NCI-H2107 treated with DMSO at 0.1 percent for 48 hours (cell line): ENCODE results near the gene CAPN3.
"Not testable (repeated sequence)": the region's sequence is repeated elsewhere in the genome, so short reads cannot be mapped to it uniquely, and the experiment has no call there.

Experiments used
- DNase-seq: peaks from one replicate; lab custom pipeline; 2025; ENCODE audit not compliant: unreplicated experiment; lab: John Stamatoyannopoulos, UW

Gene CAPN3

GRCh38 chr15:42359249-42359648 lies at the start of gene CAPN3:
TSS of gene CAPN3 (plus strand) at chr15:42359501. CDS start at chr15:42359806, 305 bp downstream.
- no peak for DNase-seq

GRCh38 chr15:42313463-42313862 lies 45.8 kb upstream of the CAPN3 start:
- DNase-seq = no peak

- DNase-seq = no peak
Measured at GRCh38 chr15:42314818-42315217, 44.5 kb upstream of the CAPN3 start.

DNA sequence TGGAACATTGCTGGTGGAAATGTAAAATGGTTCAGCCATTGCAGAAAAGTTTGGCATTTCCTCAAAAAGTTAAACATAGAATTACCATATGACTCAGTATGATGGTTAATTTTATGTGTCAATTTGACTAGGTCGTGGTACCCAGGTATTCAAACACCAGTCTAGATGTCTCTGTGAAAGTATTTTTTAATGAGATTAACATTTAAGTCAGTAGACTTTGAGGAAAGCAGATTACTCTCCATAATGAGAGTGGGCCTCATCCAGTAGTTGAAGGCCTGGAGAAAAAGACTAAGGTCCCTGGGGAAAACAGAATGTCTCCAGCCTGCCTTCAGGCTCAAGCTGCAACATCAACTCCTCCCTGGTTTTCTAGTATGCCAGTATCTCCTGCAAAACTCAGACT lies 43.8 kb upstream of the CAPN3 start:
- DNase-seq = no peak

- not testable (repeated sequence) for DNase-seq
Measured at GRCh38 chr15:42316282-42316805, 43.0 kb upstream of the CAPN3 start.

- no peak for DNase-seq
Measured at GRCh38 chr15:42319206-42319605, 40.1 kb upstream of the CAPN3 start.

- no peak for DNase-seq
Measured at GRCh38 chr15:42324308-42324707, 35.0 kb upstream of the CAPN3 start.

DNA sequence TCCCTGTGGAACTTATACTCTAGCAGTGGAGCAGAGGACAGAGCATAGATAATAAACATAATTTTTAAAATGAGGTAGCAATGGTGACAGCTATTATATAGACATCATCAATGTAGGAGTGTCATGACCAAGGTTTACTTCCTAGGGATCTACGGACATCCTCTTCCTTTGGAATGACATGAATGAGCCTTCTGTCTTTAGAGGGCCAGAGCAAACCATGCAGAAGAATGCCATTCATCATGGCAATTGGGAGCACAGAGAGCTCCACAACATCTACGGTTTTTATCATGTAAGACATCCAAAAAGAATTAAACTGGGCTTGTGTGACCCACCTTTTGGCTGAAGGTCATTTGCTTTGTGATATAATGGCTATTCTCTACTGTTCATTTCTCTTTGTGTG lies 30.1 kb upstream of the CAPN3 start:
- no peak for DNase-seq

- DNase-seq = no peak
Measured at GRCh38 chr15:42329992-42330391, 29.3 kb upstream of the CAPN3 start.

- DNase-seq = no peak
Measured at GRCh38 chr15:42331235-42331634, 28.1 kb upstream of the CAPN3 start.

- DNase-seq = no peak
Measured at GRCh38 chr15:42332331-42332730, 27.0 kb upstream of the CAPN3 start.

DNA sequence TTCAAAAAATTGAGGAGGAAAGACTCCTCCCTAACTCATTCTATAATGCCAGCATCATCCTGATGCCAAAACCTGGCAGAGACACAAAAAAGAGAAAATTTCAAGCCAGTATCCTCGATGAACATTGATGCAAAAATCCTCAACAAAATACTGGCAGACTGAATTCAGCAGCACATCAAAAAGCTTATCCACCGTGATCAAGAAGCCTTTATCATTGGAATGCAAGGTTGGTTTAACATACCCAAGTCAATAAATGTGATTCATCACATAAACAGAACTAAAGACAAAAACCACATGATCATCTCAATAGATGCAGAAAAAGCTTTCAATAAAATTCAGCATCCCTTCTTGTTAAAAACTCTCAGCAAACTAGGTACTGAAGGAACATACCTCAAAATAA lies 24.2 kb upstream of the CAPN3 start:
- no peak for DNase-seq

GRCh38 chr15:42336650-42337049 lies 22.7 kb upstream of the CAPN3 start:
- DNase-seq = not testable (repeated sequence)

- not testable (repeated sequence) for DNase-seq
Measured at GRCh38 chr15:42337104-42337503, 22.2 kb upstream of the CAPN3 start.

DNA sequence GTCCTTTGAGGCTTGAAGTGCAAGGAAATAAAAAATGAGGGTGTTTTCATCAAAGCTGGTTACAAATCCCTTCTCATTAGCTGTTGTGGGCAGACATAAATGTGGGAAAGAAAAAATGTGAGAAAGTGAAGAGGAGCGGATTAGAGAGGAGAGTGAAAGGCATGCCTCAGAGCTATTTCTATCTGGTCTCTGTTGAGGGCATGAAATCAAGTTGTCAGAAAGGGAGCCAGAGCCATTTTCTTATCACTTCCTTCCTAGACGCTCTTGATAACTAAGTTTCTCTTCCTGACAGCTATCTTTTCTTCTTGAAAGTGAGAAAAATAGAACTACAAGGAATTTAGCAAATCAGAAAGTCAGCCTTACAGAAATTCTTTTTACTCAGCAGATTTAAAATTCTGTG lies 20.8 kb upstream of the CAPN3 start:
- DNase-seq = no peak

DNA sequence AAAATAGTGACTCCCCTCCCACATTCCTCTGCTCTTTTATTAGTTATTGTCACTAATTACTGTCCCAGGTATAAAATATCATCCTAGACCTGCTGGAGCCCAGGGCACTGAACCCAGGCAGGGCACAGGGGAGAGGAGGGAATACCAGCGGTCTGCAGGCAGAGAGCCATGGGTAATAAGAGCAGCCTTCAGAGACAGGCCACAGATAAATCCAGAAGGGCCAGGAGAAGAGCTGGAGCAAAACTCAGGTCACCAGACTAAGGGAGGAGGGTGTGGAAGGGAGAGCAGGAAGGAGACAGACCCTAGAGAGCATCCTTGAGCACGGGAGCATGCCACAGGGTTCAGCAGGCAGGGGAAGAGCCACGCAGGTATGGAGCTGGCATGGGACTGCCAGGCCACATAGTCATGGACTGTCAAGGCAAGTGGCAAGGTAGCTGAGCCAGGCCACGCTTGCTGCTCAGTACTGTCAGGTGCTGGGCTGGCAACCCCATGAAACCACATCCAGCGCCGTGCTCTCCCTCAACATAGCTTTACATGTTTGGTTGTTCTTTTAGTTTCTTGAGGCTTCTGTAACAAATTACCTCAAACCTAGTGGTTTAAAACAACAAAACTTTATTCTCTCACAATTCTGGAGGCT lies 15.6 kb upstream of the CAPN3 start:
- no peak for DNase-seq

- DNase-seq = no peak
Measured at GRCh38 chr15:42344763-42345162, 14.5 kb upstream of the CAPN3 start.

GRCh38 chr15:42345504-42345903 lies 13.8 kb upstream of the CAPN3 start:
- no peak for DNase-seq

DNA sequence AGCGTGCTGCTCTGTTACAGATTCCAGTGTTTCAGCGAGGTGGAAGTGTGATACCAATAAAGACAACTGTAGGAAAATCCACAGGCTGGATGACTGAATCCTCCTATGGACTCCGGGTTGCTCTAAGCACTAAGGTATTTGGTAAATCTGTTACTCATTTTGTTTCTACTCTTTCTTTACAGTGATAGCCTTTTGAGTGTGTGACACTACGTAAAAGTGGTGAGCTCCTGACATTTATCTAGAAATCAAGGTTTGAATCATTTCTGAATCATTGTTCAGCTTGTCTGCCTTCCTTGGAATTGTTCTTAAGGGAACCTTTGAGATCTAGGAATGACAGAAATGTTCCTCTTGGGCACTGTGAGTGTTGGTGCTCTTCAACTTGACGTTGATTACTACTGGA lies 11.2 kb upstream of the CAPN3 start:
- DNase-seq = no peak

DNA sequence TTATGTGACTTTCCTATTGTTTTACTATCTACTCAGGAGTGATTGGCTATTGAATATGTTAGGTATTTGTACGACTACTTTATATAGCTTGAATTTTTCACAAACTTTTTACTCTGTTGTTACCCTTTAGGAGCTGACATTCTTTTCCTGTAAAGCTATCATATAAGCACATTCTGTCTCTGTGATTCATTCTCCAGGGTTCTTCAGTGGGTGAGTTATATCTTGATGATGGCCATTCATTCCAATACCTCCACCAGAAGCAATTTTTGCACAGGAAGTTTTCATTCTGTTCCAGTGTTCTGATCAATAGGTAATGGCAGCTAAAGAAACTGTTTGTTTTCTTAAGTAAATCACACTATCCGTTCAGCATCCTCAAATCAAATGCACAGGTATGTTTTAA lies 10.1 kb upstream of the CAPN3 start:
- DNase-seq = no peak

GRCh38 chr15:42352401-42352800 lies 6.9 kb upstream of the CAPN3 start:
- no peak for DNase-seq

DNA sequence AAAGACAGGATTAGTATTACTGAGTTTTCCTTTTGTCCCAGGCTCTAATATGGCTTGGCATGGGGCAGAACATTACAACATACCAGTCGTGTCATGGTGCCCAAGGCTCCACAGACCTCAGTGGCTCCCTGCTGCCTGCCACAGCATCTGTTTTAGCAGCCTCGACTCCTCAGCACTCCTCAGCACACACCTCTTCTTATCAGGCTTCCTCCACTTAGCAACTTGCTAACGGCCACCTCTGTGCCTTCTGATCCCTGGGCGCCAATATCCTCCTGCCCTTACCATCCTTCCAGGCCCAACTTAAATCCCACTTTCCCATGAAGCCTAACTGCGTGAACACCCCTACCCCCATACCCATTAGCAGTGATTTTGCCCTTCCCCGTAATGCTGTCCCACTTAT lies 6.2 kb upstream of the CAPN3 start:
- DNase-seq = no peak

DNA sequence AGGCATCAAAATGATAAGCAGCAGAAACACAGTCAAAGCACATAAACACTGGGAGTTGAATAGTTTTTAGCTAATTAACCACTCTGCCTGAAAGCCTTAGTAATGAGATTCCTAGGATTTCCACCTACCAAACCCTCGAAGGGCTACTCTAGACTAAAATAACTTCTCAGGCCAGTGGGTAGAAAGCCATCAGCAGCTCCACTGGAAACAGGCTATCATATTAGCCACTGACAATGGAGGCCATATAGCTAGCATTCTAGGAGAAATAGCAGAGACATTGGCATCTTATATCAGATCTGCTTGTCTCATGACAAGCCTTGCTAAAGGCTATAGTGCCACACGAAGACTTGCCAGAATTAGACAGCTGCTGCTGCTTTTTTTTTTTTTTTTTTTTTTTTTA lies 4.5 kb upstream of the CAPN3 start:
- DNase-seq = no peak
